Measurements from ENCODE around the gene PRAME.

The PRAME gene

GRCh38 chr22:22555596-22555995 is 3.5 kb downstream of the PRAME start:
- Histone ChIP-seq H4K20me1 (ENCODE audit: insufficient read depth, low read length, poor library complexity, severe bottlenecking) (no peaks in the 10 kb centered on the region), H3F3A (ENCODE audit: low read depth) (no peaks in the 10 kb centered on the region), H2AFZ (ENCODE audit: low read length) (no peak overlapping the region), H3K36me3 (ENCODE audit: insufficient read depth, low read length) (no peaks in the 10 kb centered on the region), H3K4me2 (ENCODE audit: low read depth, low read length, poor library complexity, severe bottlenecking) (no peak overlapping the region), H3K4me3 (ENCODE audit: low read length, poor library complexity, severe bottlenecking) (no peak overlapping the region), H3K9ac (ENCODE audit: low read depth, low read length, poor library complexity, severe bottlenecking) (no peak overlapping the region), H3K4me1 (ENCODE audit: insufficient read depth, low read length, poor library complexity, severe bottlenecking) (no peaks in the 10 kb centered on the region), H3K27me3 (ENCODE audit: insufficient read depth, low read length, poor library complexity, severe bottlenecking) (no peaks in the 10 kb centered on the region), H3K79me2 (ENCODE audit: insufficient read depth, low read length) (no peaks in the 10 kb centered on the region), H3K9me2 (replicated peaks; ENCODE audit: low read depth, low read length) (no peaks in the 10 kb centered on the region), H3K9me3 (ENCODE audit: insufficient read depth, low read depth, low read length) (no peaks in the 10 kb centered on the region)
- TF ChIP-seq CTCF (conservative IDR thresholded peaks at IDR 0.05; ENCODE audit: low read length) (no peak), EZH2phosphoT487 (IDR thresholded peaks at IDR 0.05; ENCODE audit: borderline replicate concordance) (no peak)

- H3K79me2 ChIP-seq (ENCODE audit: insufficient read depth, low read length) = no peaks in the 10 kb centered on the region
- TF ChIP-seq EZH2phosphoT487 (IDR thresholded peaks at IDR 0.05; ENCODE audit: borderline replicate concordance) = no peak
- TF ChIP-seq CTCF (conservative IDR thresholded peaks at IDR 0.05; ENCODE audit: low read length) = no peak
- H3F3A ChIP-seq (ENCODE audit: low read depth) = no peaks in the 10 kb centered on the region
- no peak overlapping the region for H3K4me3 ChIP-seq (ENCODE audit: low read length, poor library complexity, severe bottlenecking)
- no peak overlapping the region for H2AFZ ChIP-seq (ENCODE audit: low read length)
- no peaks in the 10 kb centered on the region for H3K27me3 ChIP-seq (ENCODE audit: insufficient read depth, low read length, poor library complexity, severe bottlenecking)
- H3K4me2 ChIP-seq (ENCODE audit: low read depth, low read length, poor library complexity, severe bottlenecking) = no peak overlapping the region
- H4K20me1 ChIP-seq (ENCODE audit: insufficient read depth, low read length, poor library complexity, severe bottlenecking) = no peaks in the 10 kb centered on the region
- H3K36me3 ChIP-seq (ENCODE audit: insufficient read depth, low read length) = no peaks in the 10 kb centered on the region
- H3K9me2 ChIP-seq (replicated peaks; ENCODE audit: low read depth, low read length) = no peaks in the 10 kb centered on the region
- H3K9ac ChIP-seq (ENCODE audit: low read depth, low read length, poor library complexity, severe bottlenecking) = no peak overlapping the region
- H3K4me1 ChIP-seq (ENCODE audit: insufficient read depth, low read length, poor library complexity, severe bottlenecking) = no peaks in the 10 kb centered on the region
- no peaks in the 10 kb centered on the region for H3K9me3 ChIP-seq (ENCODE audit: insufficient read depth, low read depth, low read length)
Measured at GRCh38 chr22:22554587-22555284, 4.3 kb downstream of the PRAME start.

- no peak overlapping the region for H3K9ac ChIP-seq (ENCODE audit: low read depth, low read length, poor library complexity, severe bottlenecking)
- H3K9me3 ChIP-seq (ENCODE audit: insufficient read depth, low read depth, low read length) = no peaks in the 10 kb centered on the region
- H3F3A ChIP-seq (ENCODE audit: low read depth) = no peaks in the 10 kb centered on the region
- no peak overlapping the region for H3K4me3 ChIP-seq (ENCODE audit: low read length, poor library complexity, severe bottlenecking)
- H3K79me2 ChIP-seq (ENCODE audit: insufficient read depth, low read length) = no peaks in the 10 kb centered on the region
- H4K20me1 ChIP-seq (ENCODE audit: insufficient read depth, low read length, poor library complexity, severe bottlenecking) = no peaks in the 10 kb centered on the region
- H3K4me2 ChIP-seq (ENCODE audit: low read depth, low read length, poor library complexity, severe bottlenecking) = no peak overlapping the region
- no peaks in the 10 kb centered on the region for H3K4me1 ChIP-seq (ENCODE audit: insufficient read depth, low read length, poor library complexity, severe bottlenecking)
- TF ChIP-seq EZH2phosphoT487 (IDR thresholded peaks at IDR 0.05; ENCODE audit: borderline replicate concordance) = no peak
- no peak for TF ChIP-seq CTCF (conservative IDR thresholded peaks at IDR 0.05; ENCODE audit: low read length)
- H3K9me2 ChIP-seq (replicated peaks; ENCODE audit: low read depth, low read length) = no peaks in the 10 kb centered on the region
- H2AFZ ChIP-seq (ENCODE audit: low read length) = no peak overlapping the region
- no peaks in the 10 kb centered on the region for H3K36me3 ChIP-seq (ENCODE audit: insufficient read depth, low read length)
- H3K27me3 ChIP-seq (ENCODE audit: insufficient read depth, low read length, poor library complexity, severe bottlenecking) = no peaks in the 10 kb centered on the region
Measured at GRCh38 chr22:22553735-22554586, 5.1 kb downstream of the PRAME start.
